SK-N-MC (cell line): ENCODE measurements around the gene NEK6.

Experiments used
- EZH2 ChIP-seq: fragments of 200-600 bp; sonication (generic); IDR thresholded peaks from one replicate; pipeline ENCODE4 v1.6.1; 2017; ENCODE audit warnings: antibody characterized with exemption
- POLR2AphosphoS5 ChIP-seq: IDR thresholded peaks from 2 replicates; pipeline ENCODE4 v1.6.1; 2012; ENCODE audit warnings: mild to moderate bottlenecking, low read depth, low read length, borderline replicate concordance

DNA sequence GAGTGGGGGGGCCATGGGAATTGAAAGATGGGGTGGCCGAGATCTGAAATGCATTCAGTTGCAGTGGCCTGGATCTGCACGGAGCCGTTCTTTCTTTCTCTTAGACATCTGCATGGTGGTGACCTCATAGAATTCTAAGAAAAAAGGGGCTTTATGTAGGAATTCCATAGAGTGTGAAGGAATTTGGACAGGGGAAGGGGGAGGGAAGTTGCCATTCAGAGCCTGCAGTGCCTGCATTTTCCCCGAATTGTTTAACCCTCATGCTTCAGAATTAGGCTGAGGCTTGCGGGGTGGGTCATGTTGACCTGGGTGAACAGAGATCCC, 4.9 kb downstream of the NEK6 start:
- TF ChIP-seq POLR2AphosphoS5 (no peak), EZH2 (no peak)
